Large intestine (tissue), 3 donors: ENCODE measurements around the gene IDH3B. TPM values are rescaled to one million over a fixed set of nuclear protein-coding genes. Genes with fewer than 3 reads are reported as not detected.
A peak's percentile ranks its signal among the peaks of the same experiment; 100 is the strongest.

Source experiments
- DNase-seq, 2 donors: peaks; one replicate each; pipeline versions ENCODE4 v3.0.0 to v3.0.0-alpha.2; 2013
- H3K27ac ChIP-seq: one replicate; pipeline ENCODE4 v1.5.1; 2013; ENCODE audit warnings: low read length
- H3K27me3 ChIP-seq: 2 replicates; pipeline ENCODE4 v1.6.1; 2013; ENCODE audit warnings: low read length; ENCODE audit not compliant: control insufficient read depth, insufficient read depth
- H3K36me3 ChIP-seq: 2 replicates; pipeline ENCODE4 v1.6.1; 2013; ENCODE audit warnings: low read length; ENCODE audit not compliant: control insufficient read depth, insufficient read depth
- H3K4me1 ChIP-seq: one replicate; pipeline ENCODE4 v1.6.1; 2013; ENCODE audit warnings: low read length; ENCODE audit not compliant: control insufficient read depth, insufficient read depth
- H3K4me3 ChIP-seq: one replicate; pipeline ENCODE4 v1.5.1; 2013; ENCODE audit warnings: low read length
- H3K9me3 ChIP-seq: one replicate; pipeline ENCODE4 v1.6.1; 2013; ENCODE audit warnings: mild to moderate bottlenecking, low read depth, low read length, moderate library complexity; ENCODE audit not compliant: control insufficient read depth
- WGBS: methylation state at CpG from one replicate; pipeline ENCODE4 v1.1.5; 2013; ENCODE audit warnings: low lambda C conversion rate; ENCODE audit not compliant: insufficient coverage; 5-methylcytosine and 5-hydroxymethylcytosine counted together
- polyA plus RNA-seq: library from polyadenylated mRNA; unstranded; fragments of 120-200 nt; gene quantifications from one replicate; pipeline ENCODE4 v1.2.1, GENCODE V29; 2013

Gene IDH3B
- polyA plus RNA-seq, 1 donor: 124 TPM

GRCh38 chr20:2651772-2652723, 12.0 kb downstream of the IDH3B start, which contains the start of gene NOP56:
NOP56 (plus strand) TSS chr20:2652632; CDS start chr20:2652661, 29 bp downstream.
- H3K9me3 ChIP-seq: no peaks in the 10 kb centered on the region
- H3K27ac ChIP-seq: peak within 1 kb of the TSS; percentile 92
- WGBS: 0% methylated on average over 2 of the region's 101 CpGs
- no peaks in the 10 kb centered on the region for H3K27me3 ChIP-seq
- peak; percentile 89 to 97 for DNase-seq
- peaks cover 33% of the 10 kb centered on the region for H3K36me3 ChIP-seq
- peak within 1 kb of the TSS; percentile 98 for H3K4me3 ChIP-seq
- peaks cover 13% of the 10 kb centered on the region for H3K4me1 ChIP-seq

GRCh38 chr20:2643708-2644107, 20.3 kb downstream of the IDH3B start:
- no CpG with 5 or more reads among the region's 1 CpG for WGBS
- no peak overlapping the region for H3K4me3 ChIP-seq
- DNase-seq: no peak
- no peaks in the 10 kb centered on the region for H3K9me3 ChIP-seq
- H3K4me1 ChIP-seq: no peaks in the 10 kb centered on the region
- H3K27ac ChIP-seq: no peak overlapping the region
- no peaks in the 10 kb centered on the region for H3K27me3 ChIP-seq
- H3K36me3 ChIP-seq: peaks cover 4% of the 10 kb centered on the region

GRCh38 chr20:2640899-2641298, 23.1 kb downstream of the IDH3B start:
- H3K4me1 ChIP-seq: no peaks in the 10 kb centered on the region
- no peak for DNase-seq
- H3K36me3 ChIP-seq: peaks cover 4% of the 10 kb centered on the region
- no CpG with 5 or more reads among the region's 9 CpGs for whole genome bisulfite sequencing
- H3K27me3 ChIP-seq: no peaks in the 10 kb centered on the region
- H3K4me3 ChIP-seq: no peak overlapping the region
- H3K27ac ChIP-seq: no peak overlapping the region
- H3K9me3 ChIP-seq: no peaks in the 10 kb centered on the region

DNA sequence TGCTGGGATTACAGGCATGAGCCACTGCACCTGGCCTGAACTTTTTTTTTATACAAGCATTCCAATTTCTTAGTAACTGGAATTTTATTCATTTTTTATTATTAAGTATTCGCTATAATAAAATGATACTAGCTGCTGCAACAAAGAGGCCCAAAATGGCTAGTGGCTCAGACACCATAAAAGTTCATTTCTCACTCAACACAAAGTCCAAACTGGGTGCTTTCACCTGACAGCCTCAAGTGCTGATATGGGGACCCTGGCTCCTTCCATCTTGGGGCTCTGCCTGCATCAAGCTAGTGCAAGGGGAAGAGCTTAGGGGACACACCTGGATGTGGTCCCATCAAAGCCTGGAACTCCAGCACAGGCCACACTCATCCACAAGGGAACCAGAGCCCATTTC, 23.8 kb downstream of the IDH3B start:
- no peak overlapping the region for H3K27ac ChIP-seq
- H3K4me1 ChIP-seq: no peaks in the 10 kb centered on the region
- H3K4me3 ChIP-seq: no peak overlapping the region
- H3K27me3 ChIP-seq: peaks cover 2% of the 10 kb centered on the region
- no CpG with 5 or more reads among the region's 1 CpG for WGBS
- peaks cover 4% of the 10 kb centered on the region for H3K36me3 ChIP-seq
- H3K9me3 ChIP-seq: no peaks in the 10 kb centered on the region
- DNase-seq: no peak

DNA sequence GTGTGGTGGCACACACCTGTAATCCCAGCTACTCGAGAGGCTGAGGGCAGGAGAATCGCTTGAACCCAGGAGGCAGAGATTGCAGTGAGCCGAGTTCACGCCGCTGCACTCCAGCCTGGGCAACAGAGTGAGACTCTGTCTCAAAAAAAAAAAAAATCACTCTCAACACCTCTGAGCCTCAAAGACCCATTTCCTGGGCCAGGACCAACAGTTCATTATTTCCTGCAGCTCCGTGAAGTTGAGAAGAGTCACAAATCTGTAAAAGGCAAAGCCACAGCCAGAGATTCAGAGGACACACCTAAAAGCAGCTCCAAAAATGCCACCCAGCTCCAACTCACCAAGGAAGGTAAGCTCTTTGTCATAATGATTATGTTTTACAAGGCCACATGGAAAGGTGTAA, 26.8 kb downstream of the IDH3B start:
- Histone ChIP-seq H3K27me3 (peaks cover 11% of the 10 kb centered on the region), H3K4me3 (no peak overlapping the region), H3K4me1 (no peaks in the 10 kb centered on the region), H3K9me3 (no peaks in the 10 kb centered on the region), H3K27ac (no peak overlapping the region), H3K36me3 (no peaks in the 10 kb centered on the region)
- no peak for DNase-seq
- WGBS: no CpG with 5 or more reads among the region's 6 CpGs

DNA sequence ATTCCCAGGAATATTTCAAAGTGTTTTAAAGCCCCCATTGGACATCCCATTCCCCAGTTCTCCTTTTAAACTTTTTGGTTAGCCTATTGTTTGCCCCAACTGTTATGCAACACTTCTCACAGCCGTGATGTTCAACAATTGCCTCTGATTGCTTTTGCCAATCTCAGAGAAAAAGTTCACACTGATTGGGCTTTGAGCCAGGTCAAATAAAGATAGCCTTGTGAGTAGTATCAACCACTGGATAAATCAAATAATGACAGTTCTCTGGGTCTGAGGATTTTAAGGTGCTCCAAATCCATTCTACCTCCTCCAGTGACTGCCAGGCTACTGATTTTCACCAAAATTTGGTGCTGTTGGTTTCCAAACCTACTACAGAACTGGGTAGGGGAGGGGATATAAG, 30.6 kb downstream of the IDH3B start:
- Histone ChIP-seq H3K27me3 (peaks cover 11% of the 10 kb centered on the region), H3K4me3 (no peak overlapping the region), H3K4me1 (no peaks in the 10 kb centered on the region), H3K27ac (no peak overlapping the region), H3K9me3 (no peaks in the 10 kb centered on the region), H3K36me3 (no peaks in the 10 kb centered on the region)
- WGBS: no CpG with 5 or more reads among the region's 1 CpG
- DNase-seq: no peak

GRCh38 chr20:2631228-2631627, 32.8 kb downstream of the IDH3B start:
- WGBS: 33% methylated on average over 1 of the region's 1 CpG
- DNase-seq: no peak
- no peaks in the 10 kb centered on the region for H3K36me3 ChIP-seq
- H3K4me1 ChIP-seq: no peaks in the 10 kb centered on the region
- H3K27ac ChIP-seq: no peak overlapping the region
- peaks cover 11% of the 10 kb centered on the region for H3K27me3 ChIP-seq
- no peaks in the 10 kb centered on the region for H3K9me3 ChIP-seq
- H3K4me3 ChIP-seq: no peak overlapping the region

DNA sequence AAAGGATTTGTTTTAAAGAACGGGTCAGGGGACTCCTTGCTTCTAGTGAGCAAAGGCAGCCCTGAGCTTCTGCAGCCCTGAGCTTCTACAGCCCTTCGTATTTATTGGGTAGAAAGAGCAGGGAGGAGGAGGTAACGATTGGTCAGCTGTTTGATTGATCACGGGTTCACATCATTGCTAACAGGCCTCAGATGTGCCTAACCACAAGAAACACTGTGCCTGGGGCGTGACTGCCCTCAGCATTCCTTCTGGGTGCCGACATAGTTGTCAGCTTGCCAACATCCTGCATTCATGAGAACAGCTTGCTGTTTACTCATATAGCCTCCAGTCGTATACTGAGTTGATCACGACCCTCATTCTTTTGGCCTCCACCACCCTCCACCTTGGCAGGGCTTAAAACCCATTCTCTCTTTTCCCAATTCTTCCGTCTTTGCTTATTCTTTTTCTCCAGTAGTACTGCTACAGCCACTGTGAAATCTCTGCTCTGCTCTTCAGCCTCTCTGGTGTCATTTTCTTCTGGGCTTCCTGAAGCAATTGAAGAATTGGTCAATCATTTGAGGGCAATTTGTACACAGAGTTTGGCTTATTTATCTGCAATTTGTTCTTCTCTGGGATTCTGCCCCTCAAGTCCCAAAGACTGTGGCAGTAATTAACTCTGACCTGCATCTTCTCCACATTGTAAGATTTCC, 37.0 kb downstream of the IDH3B start:
- no peaks in the 10 kb centered on the region for H3K27me3 ChIP-seq
- H3K27ac ChIP-seq: no peak overlapping the region
- no peaks in the 10 kb centered on the region for H3K9me3 ChIP-seq
- no peak for DNase-seq
- WGBS: 84% methylated on average over 3 of the region's 9 CpGs
- H3K36me3 ChIP-seq: no peaks in the 10 kb centered on the region
- no peaks in the 10 kb centered on the region for H3K4me1 ChIP-seq
- H3K4me3 ChIP-seq: no peak overlapping the region

- H3K4me3 ChIP-seq: no peak overlapping the region
- WGBS: 89% methylated on average over 2 of the region's 2 CpGs
- no peaks in the 10 kb centered on the region for H3K27me3 ChIP-seq
- H3K4me1 ChIP-seq: no peaks in the 10 kb centered on the region
- no peak for DNase-seq
- no peaks in the 10 kb centered on the region for H3K36me3 ChIP-seq
- H3K27ac ChIP-seq: no peak overlapping the region
- H3K9me3 ChIP-seq: no peaks in the 10 kb centered on the region
Measured at GRCh38 chr20:2625062-2625461, 39.0 kb downstream of the IDH3B start.

DNA sequence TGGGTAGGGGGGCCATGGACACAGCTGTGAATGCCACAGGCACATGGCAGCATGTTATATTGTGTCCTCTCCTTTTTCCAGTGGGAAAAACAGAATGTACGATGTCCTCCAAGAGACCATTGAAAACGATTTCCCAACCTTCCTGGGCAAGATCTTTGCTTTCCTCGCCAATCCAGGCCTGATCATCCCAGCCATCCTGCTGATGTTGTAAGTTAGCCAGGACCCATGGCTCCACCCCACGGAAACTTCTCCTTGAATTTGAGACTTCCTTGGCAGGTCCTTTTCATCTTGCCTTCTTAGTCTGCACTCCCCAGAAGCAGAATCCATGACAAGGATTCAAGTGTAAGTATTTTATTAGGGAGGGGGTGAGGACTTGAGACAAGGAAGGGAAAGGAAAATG, 39.8 kb downstream of the IDH3B start:
- H3K27ac ChIP-seq: no peak overlapping the region
- no peaks in the 10 kb centered on the region for H3K4me1 ChIP-seq
- no peaks in the 10 kb centered on the region for H3K9me3 ChIP-seq
- no peak overlapping the region for H3K4me3 ChIP-seq
- H3K27me3 ChIP-seq: no peaks in the 10 kb centered on the region
- WGBS: 57% methylated on average over 1 of the region's 4 CpGs
- DNase-seq: no peak
- H3K36me3 ChIP-seq: no peaks in the 10 kb centered on the region
